Adipose tissue (tissue), 3 donors: Measurements from ENCODE around the gene PRKCB. TPM values are rescaled to one million over a fixed set of nuclear protein-coding genes. Genes with fewer than 3 reads are reported as not detected.

ENCODE experiments used
- H3K27ac ChIP-seq: one replicate; pipeline ENCODE4 v1.5.1; 2013; ENCODE audit warnings: low read depth, low read length
- WGBS, 3 donors: extraction: QIAGEN DNeasy Blood & Tissue Kit; methylation state at CpG; one replicate each; pipeline ENCODE4 v1.1.7; 2013; 5-methylcytosine and 5-hydroxymethylcytosine counted together
- polyA plus RNA-seq, 3 donors: library from polyadenylated mRNA; stranded (reverse); fragments of 200-250 nt; gene quantifications; one replicate each; pipeline ENCODE4 v1.2.3, GENCODE V29; 2013
- donor health status: healthy with polysubstance abuse.
- donor health status: Bipolar disorder and iron deficiency.
- donor health status: healthy.

Gene PRKCB
- polyA plus RNA-seq, 3 donors, result 0.67 to 4.5 (median 3.1) TPM

- 59 to 77% (median 60%) methylated on average over 8 of the region's 8 CpGs for WGBS, 3 donors
- no peak overlapping the region for H3K27ac ChIP-seq
Measured at GRCh38 chr16:24117680-24118079, 281.9 kb downstream of the PRKCB start.

DNA sequence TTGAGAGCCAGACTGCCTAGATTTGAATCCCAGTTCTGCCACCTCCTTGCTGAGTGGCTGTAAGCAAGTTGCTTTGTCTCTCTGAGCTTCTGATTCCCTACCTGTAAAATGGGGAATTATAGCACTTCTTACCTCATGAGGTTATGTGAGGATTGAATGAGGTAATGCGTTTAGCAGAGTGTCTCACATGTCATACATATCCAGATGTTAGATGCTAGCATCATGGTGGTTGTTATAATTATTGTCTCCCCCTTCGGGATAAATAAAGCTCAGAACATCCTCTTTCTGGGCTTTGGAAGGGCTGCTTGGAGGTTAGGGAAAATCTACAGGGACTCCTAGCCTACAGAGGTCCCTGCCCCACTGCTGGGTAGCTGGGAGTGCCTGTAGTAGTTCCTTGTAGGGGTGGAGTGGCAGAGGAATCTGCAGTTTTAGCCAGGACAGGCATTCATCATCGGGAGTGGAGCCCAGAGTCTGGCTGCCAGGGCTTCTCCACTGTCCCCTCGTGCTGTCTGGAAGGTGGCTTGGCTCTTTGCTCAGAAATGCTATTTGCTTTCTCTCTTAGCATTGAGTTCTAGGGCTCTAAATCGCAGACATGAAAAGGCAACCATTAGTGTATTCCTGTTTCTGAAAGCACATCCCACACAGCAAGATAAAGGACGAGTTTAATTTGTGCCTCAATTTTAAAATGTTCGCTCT is 282.5 kb downstream of the PRKCB start:
- H3K27ac ChIP-seq, result no peak overlapping the region
- 66 to 68% (median 67%) methylated on average over 7 of the region's 7 CpGs for WGBS, 3 donors

DNA sequence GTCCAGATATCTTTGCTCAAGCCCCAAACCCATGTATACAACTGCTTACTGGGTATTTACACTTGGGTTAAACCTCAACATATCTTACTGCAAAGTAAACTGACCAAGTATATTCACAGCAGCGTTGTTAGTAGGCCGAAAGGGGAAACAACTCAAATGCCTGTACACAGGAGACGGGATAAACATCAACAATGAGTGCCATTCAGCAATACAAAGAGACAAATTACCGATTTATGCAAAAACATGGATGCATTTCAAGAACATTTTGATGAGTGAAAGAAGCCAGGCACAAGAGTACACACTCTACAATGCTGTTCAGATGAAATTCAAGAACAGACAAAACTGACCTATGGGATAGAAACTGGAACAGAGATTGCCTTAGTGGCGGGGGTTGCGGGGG is 284.0 kb downstream of the PRKCB start:
- H3K27ac ChIP-seq, result no peak overlapping the region
- WGBS, 3 donors, result 84 to 91% (median 88%) methylated on average over 6 of the region's 6 CpGs

DNA sequence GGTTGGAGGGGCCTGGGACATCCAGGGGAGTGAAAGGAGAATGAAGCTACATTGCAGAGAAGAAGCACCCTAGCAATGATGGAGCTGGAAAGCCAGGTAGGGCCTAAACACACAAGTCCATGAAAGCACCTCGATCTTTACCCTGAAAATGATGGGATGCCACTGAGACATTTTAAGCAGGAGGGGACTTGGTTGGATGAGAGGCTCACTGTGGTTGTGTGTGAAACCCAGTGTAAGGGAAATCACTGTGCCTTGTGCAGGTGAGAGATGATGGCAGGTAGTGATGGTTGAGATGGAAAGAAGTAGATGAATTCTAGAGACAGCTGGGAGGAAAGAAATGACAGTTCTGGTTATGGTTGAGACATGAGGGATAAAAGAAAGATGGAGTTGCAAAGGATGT is 287.5 kb downstream of the PRKCB start:
- WGBS, 3 donors, result 77 to 78% (median 78%) methylated on average over 1 of the region's 1 CpG
- no peak overlapping the region for H3K27ac ChIP-seq

GRCh38 chr16:24124291-24124690 is 288.5 kb downstream of the PRKCB start:
- WGBS, 3 donors, result 68 to 84% (median 82%) methylated on average over 7 of the region's 7 CpGs
- no peak overlapping the region for H3K27ac ChIP-seq

- no peak overlapping the region for H3K27ac ChIP-seq
- 44 to 54% (median 49%) methylated on average over 3 of the region's 3 CpGs for WGBS, 3 donors
Measured at GRCh38 chr16:24125214-24125613, 289.4 kb downstream of the PRKCB start.

DNA sequence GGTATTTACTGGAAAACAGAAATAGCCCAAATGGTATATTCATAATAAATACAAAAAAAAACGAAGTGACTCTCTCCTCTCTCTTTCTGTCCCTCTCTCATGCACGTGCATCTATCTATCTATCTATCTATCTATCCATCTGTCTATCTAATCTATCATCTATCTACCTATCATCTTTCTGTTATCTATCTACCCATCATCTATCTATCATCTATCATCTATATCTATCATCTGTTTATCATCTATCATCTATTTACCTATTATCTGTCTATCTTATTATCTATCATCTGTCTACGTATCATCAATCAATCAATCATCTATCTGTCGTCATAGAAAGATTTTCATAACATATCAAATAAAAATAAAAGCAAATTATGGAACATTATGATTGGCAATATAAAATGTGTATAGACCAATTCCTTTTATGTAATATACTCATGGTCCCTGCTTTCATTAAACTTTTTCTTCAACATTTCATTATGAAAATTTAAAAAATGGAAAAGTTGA is 293.7 kb downstream of the PRKCB start:
- no peak overlapping the region for H3K27ac ChIP-seq
- WGBS, 3 donors, result 55 to 83% (median 77%) methylated on average over 4 of the region's 4 CpGs

GRCh38 chr16:24130494-24131085 is 294.8 kb downstream of the PRKCB start:
- no peak overlapping the region for H3K27ac ChIP-seq
- 57 to 78% (median 68%) methylated on average over 10 of the region's 10 CpGs for WGBS, 3 donors

DNA sequence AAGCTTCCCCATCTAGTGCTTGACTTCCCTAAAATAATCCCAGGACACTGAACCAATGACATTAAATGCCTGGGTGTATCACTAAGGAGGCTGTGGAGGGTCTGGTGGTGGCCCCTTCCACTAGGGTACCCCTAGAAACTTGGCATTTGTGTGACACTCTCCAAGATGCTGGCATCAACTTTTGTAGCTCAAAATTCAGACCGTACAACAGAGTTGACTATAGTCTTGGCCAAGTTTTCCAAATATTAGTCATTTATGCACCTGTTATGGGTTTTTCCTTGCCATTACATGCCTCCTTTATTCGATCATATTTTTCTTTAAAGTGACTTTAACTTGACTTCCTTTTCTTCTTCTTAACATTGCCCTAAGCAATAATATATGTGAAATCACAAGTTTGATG is 295.5 kb downstream of the PRKCB start:
- WGBS, 3 donors, result 74 to 84% (median 83%) methylated on average over 2 of the region's 2 CpGs

GRCh38 chr16:24132048-24132796 is 296.4 kb downstream of the PRKCB start:
- H3K27ac ChIP-seq, result no peak overlapping the region
- WGBS, 3 donors, result 85 to 97% (median 94%) methylated on average over 2 of the region's 2 CpGs

More for the DNA sequence above, 295.5 kb downstream of the PRKCB start:
- no peak overlapping the region for H3K27ac ChIP-seq

DNA sequence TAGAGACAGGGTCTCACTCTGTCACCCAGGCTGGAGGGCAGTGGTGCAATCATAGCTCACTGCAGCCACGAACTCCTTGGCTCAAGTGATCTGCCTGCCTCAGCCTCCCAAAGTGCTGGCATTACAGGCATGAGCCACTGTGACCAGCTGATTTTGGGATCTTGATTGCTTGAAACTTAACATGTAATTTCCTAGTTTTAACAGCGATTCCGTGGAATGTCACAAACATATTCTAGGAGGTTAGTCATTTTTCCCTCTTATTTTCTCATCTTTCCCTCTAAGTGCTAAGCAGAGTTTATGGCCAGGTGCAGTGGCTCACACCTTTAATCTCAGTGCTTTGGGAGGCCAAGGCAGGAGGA is 297.0 kb downstream of the PRKCB start:
- 71 to 88% (median 84%) methylated on average over 3 of the region's 3 CpGs for WGBS, 3 donors
- H3K27ac ChIP-seq, result no peak overlapping the region

DNA sequence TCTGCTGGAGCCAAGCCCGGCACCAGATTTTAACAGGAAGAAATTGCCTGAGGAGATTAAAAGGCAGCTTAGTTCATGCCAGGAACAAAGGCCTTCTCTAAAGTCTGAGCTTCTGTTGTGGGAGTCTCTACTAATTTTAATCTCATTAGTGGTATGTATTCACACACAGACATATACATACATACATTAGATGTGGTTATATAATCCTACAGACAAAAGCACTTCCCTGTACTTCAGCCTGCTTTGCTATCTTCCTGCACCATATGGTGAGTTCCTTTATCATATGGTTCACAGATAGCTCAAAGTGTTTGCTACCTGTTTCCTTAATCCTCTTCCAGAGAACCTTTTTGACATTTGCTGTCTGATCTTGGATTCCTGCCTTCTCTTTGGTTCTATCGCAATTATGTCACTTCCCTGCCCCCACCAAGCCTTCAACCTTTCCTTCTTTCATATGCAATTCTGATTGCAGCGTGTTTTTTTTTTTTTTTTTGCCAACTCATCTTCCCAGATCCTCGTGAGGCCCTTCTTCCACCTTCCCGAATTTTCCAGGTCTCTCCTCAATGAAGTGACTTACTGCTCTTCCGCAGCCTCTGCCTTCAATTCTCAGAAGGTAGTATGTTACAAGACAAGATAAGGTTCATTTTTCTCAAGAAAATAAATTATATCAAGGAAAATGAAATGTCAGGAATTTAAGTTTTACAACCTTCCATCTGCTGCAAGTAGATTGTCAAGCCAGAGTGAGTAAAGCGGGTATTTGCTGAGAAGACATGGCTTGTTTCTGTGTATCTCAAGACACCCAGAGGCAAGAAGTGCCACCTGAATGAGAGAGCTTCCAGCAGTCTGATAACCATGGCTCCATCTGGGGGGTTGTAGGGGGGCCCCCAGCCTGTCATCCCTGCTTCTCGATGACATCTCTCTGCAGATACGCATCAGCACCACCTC is 300.1 kb downstream of the PRKCB start:
- no peak overlapping the region for H3K27ac ChIP-seq
- WGBS, 3 donors, result 66 to 71% (median 69%) methylated on average over 9 of the region's 9 CpGs

DNA sequence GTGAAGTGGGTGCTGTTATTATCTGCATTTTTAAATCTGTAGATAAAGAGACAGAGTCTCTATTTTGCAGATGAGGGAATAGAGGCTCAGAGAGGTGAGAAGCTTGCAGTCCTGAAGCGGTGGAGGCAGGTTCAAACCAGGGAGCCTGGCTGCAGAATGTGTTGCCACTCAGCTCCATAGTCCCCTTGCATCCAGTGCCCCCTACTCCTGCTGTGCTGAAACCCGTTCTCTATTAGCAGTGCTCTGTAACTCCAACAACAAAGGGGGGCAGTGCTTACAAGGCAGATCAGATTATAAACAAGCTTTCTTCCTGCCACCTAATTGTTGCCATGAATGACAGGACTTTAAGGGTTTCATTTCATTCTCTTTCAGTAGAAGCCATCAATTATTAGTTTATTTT is 302.2 kb downstream of the PRKCB start:
- WGBS, 3 donors, result 36 to 63% (median 39%) methylated on average over 2 of the region's 2 CpGs
- no peak overlapping the region for H3K27ac ChIP-seq

DNA sequence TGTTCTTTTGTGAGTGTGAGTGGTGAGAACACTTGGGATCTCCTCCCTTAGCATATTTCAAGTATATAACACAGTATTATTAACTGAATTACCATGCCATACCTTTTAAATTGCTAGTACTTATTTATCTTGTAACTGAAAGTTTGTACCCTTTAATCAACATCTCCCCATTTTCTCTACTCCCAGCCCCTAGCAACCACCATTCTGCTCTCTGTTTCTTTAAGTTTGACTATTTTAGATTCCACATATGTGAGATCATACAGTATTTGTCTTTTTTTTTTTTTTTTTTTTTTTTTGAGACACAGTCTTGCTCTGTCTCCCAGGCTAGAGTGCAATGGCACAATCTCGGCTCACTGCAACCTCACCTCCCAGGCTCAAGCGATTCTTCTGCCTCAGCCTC is 302.8 kb downstream of the PRKCB start:
- 50 to 63% (median 53%) methylated on average over 2 of the region's 2 CpGs for WGBS, 3 donors
- no peak overlapping the region for H3K27ac ChIP-seq

- WGBS, 3 donors, result 46 to 74% (median 60%) methylated on average over 3 of the region's 3 CpGs
Measured at GRCh38 chr16:24139282-24139681, 303.5 kb downstream of the PRKCB start.

GRCh38 chr16:24140730-24141129 is 304.9 kb downstream of the PRKCB start:
- no peak overlapping the region for H3K27ac ChIP-seq
- WGBS, 3 donors, result 53 to 79% (median 76%) methylated on average over 2 of the region's 2 CpGs

More at GRCh38 chr16:24139282-24139681, 303.5 kb downstream of the PRKCB start:
- H3K27ac ChIP-seq, result no peak overlapping the region

GRCh38 chr16:24141466-24141865 is 305.7 kb downstream of the PRKCB start:
- H3K27ac ChIP-seq, result no peak overlapping the region
- WGBS, 3 donors, result 77 to 86% (median 85%) methylated on average over 5 of the region's 5 CpGs

DNA sequence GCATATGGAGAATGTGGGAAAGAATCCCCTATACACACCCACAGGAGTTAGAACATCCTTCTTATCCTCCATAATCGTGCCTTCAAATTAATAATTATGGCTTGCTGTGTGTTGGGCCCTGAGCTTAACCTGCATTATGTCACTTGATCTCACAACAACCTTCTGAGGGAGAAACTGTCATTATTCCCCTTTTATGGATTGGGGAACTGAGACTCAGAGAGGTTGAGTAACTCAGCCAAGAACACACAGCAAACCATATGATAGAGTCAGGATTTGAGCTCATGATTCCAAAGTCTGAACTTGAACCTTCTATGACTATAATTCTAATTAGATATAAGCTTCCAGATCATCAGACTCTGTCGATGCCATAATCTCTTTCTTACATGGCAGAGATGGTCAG is 306.1 kb downstream of the PRKCB start:
- 81 to 93% (median 85%) methylated on average over 2 of the region's 2 CpGs for WGBS, 3 donors
- H3K27ac ChIP-seq, result no peak overlapping the region
